IMR-90 (cell line): ENCODE results near the gene HCAR3. TPM values are rescaled to one million over a fixed set of nuclear protein-coding genes. Genes with fewer than 3 reads are reported as not detected.

ENCODE experiments used
- ATAC-seq: fragments of 200-7000 bp; cut with Tn5 transposase; 2 replicates; pipeline ENCODE4 v1.9.1; 2020; ENCODE audit warnings: low read depth, mild to moderate bottlenecking, moderate library complexity
- BruUV-seq: library from RNA; stranded (reverse); fragments of 400-500 nt; replicated peaks from 2 replicates; lab custom pipeline; 2021; lab: Mats Ljungman, UMichigan
- CTCF ChIA-PET: fragments of 300-600 bp; formaldehyde crosslinking; extraction: SDS; loops from one replicate; lab custom pipeline; 2021; ENCODE audit warnings: antibody characterized with exemption; lab: Yijun Ruan, JAX
- POLR2A ChIA-PET: fragments of 300-600 bp; sonication (Branson Sonifier 250); formaldehyde crosslinking; loops from one replicate; lab custom pipeline; 2022; ENCODE audit warnings: antibody characterized with exemption; ENCODE audit not compliant: unreplicated experiment; lab: Charles Lee
- DNase-seq: peaks from one replicate; pipeline ENCODE4 v3.0.0; 2013
- H2AFZ ChIP-seq: replicated peaks from 2 replicates; pipeline ENCODE3; 2013; ENCODE audit warnings: low read length, mild to moderate bottlenecking; ENCODE audit not compliant: poor library complexity
- H2AK5ac ChIP-seq: 2 replicates; pipeline ENCODE4 v1.6.1; 2013; ENCODE audit warnings: low read depth, low read length, inconsistent platforms
- H2AK9ac ChIP-seq: replicated peaks from 2 replicates; pipeline ENCODE3; 2013; ENCODE audit warnings: mild to moderate bottlenecking, low read depth, low read length, moderate library complexity; ENCODE audit not compliant: poor library complexity
- H2BK120ac ChIP-seq: 2 replicates; pipeline ENCODE4 v1.6.1; 2013; ENCODE audit warnings: low read depth, low read length, inconsistent platforms
- H2BK15ac ChIP-seq: 3 replicates; pipeline ENCODE4 v1.6.1; 2013; ENCODE audit warnings: low read depth, low read length, inconsistent platforms
- H2BK20ac ChIP-seq: 2 replicates; pipeline ENCODE4 v1.6.1; 2013; ENCODE audit warnings: low read depth, mild to moderate bottlenecking, inconsistent platforms, low read length, moderate library complexity
- H2BK5ac ChIP-seq: 2 replicates; pipeline ENCODE4 v1.6.1; 2013; ENCODE audit warnings: mild to moderate bottlenecking, low read depth, low read length, inconsistent platforms; ENCODE audit not compliant: poor library complexity, severe bottlenecking
- H3K14ac ChIP-seq: replicated peaks from 2 replicates; pipeline ENCODE4 v1.6.1; 2013; ENCODE audit warnings: low read depth, low read length, inconsistent platforms
- H3K18ac ChIP-seq: 2 replicates; pipeline ENCODE4 v1.6.1; 2013; ENCODE audit warnings: low read depth, low read length, control low read depth
- H3K23ac ChIP-seq: 2 replicates; pipeline ENCODE4 v1.6.1; 2013; ENCODE audit warnings: low read depth, low read length, inconsistent platforms
- H3K27ac ChIP-seq: 2 replicates; pipeline ENCODE4 v1.5.1; 2013; ENCODE audit warnings: mild to moderate bottlenecking, control low read depth, low read length; ENCODE audit not compliant: insufficient read depth
- H3K27me3 ChIP-seq: 2 replicates; pipeline ENCODE4 v1.6.1; 2013; ENCODE audit warnings: low read length; ENCODE audit not compliant: control insufficient read depth, insufficient read depth
- H3K36me3 ChIP-seq: 2 replicates; pipeline ENCODE4 v1.6.1; 2013; ENCODE audit warnings: low read length, mixed read lengths; ENCODE audit not compliant: control insufficient read depth, insufficient read depth
- H3K4ac ChIP-seq: 2 replicates; pipeline ENCODE4 v1.6.1; 2013; ENCODE audit warnings: low read depth, low read length, inconsistent platforms
- H3K4me1 ChIP-seq: 2 replicates; pipeline ENCODE4 v1.6.1; 2013; ENCODE audit warnings: low read length, mixed read lengths; ENCODE audit not compliant: control insufficient read depth, insufficient read depth
- H3K4me2 ChIP-seq: 2 replicates; pipeline ENCODE4 v1.6.1; 2013; ENCODE audit warnings: low read depth, mild to moderate bottlenecking, control low read depth, low read length, moderate library complexity
- H3K4me3 ChIP-seq: 2 replicates; pipeline ENCODE4 v1.5.1; 2013; ENCODE audit warnings: low read depth, mild to moderate bottlenecking, control low read depth, low read length, moderate library complexity; ENCODE audit not compliant: insufficient read depth
- H3K56ac ChIP-seq: 2 replicates; pipeline ENCODE4 v1.6.1; 2013; ENCODE audit warnings: low read length, inconsistent platforms; ENCODE audit not compliant: insufficient read depth; ENCODE audit errors: extremely low read depth
- H3K79me1 ChIP-seq, 2 experiments: 2 replicates each; pipeline ENCODE4 v1.6.1; 2013; ENCODE audit warnings: low read length in 2 of 2, inconsistent platforms in 1 of 2, low read depth in 1 of 2
- H3K9ac ChIP-seq: 2 replicates; pipeline ENCODE4 v1.6.1; 2013; ENCODE audit warnings: low read depth, low read length, control low read depth
- H3K9me1 ChIP-seq: 2 replicates; pipeline ENCODE4 v1.6.1; 2013; ENCODE audit warnings: low read length, inconsistent platforms; ENCODE audit not compliant: insufficient read depth
- H3K9me3 ChIP-seq: 2 replicates; pipeline ENCODE4 v1.6.1; 2013; ENCODE audit warnings: low read length; ENCODE audit not compliant: control insufficient read depth, insufficient read depth
- H4K20me1 ChIP-seq: 2 replicates; pipeline ENCODE4 v1.6.1; 2013; ENCODE audit warnings: low read length, inconsistent platforms; ENCODE audit not compliant: insufficient read depth
- H4K5ac ChIP-seq: 2 replicates; pipeline ENCODE4 v1.6.1; 2013; ENCODE audit warnings: mild to moderate bottlenecking, low read depth, low read length, control low read depth
- H4K8ac ChIP-seq, 2 experiments: 2 replicates each; pipeline ENCODE4 v1.6.1; 2013; ENCODE audit warnings: low read depth in 2 of 2, low read length in 2 of 2, control low read depth in 1 of 2, inconsistent platforms in 1 of 2
- H4K91ac ChIP-seq: 2 replicates; pipeline ENCODE4 v1.6.1; 2013; ENCODE audit warnings: low read depth, low read length, inconsistent platforms; ENCODE audit not compliant: insufficient read depth
- CHD1 ChIP-seq: IDR thresholded peaks from 2 replicates; pipeline ENCODE4 v1.6.1; 2012; ENCODE audit warnings: low read depth, low read length, improper control_type of control experiment
- FOS ChIP-seq: fragments of 150-350 bp; IDR thresholded peaks from 2 replicates; pipeline ENCODE4 v1.6.1; 2016; ENCODE audit warnings: low read depth, low read length
- MXI1 ChIP-seq: IDR thresholded peaks from 2 replicates; pipeline ENCODE4 v1.6.1; 2012; ENCODE audit warnings: low read depth, mild to moderate bottlenecking, low read length, moderate library complexity, borderline replicate concordance
- NFE2L2 ChIP-seq: fragments of 150-350 bp; IDR thresholded peaks from 2 replicates; pipeline ENCODE4 v1.6.1; 2016; ENCODE audit warnings: low read depth, mild to moderate bottlenecking, low read length
- RCOR1 ChIP-seq: IDR thresholded peaks from 2 replicates; pipeline ENCODE4 v1.6.1; 2012; ENCODE audit warnings: mild to moderate bottlenecking, low read length, improper control_type of control experiment; ENCODE audit not compliant: insufficient replicate concordance
- RFX5 ChIP-seq: IDR thresholded peaks from 2 replicates; pipeline ENCODE4 v1.8.0; 2012; ENCODE audit warnings: low read depth, mild to moderate bottlenecking, low read length, moderate library complexity
- WGBS, 2 experiments: methylation state at CpG; one replicate each; pipeline versions ENCODE4 v1.1.5 to v1.1.7; 2013; ENCODE audit warnings: missing lambda C conversion rate in 2 of 2; ENCODE audit not compliant: insufficient read length in 1 of 2; ENCODE audit errors: extremely low coverage in 2 of 2; 5-methylcytosine and 5-hydroxymethylcytosine counted together
- dilution Hi-C: fragments of 300-500 bp; cut with HindIII; formaldehyde crosslinking; loops from one replicate; pipeline ENCODE4 v1.14.3; 2018; ENCODE audit warnings: low sequenced_read_pairs; ENCODE audit not compliant: unreplicated experiment
- in situ Hi-C: fragments of 300-500 bp; cut with MboI; formaldehyde crosslinking; loops from 3 replicates; pipeline ENCODE4 v1.14.3; 2019; ENCODE audit warnings: low sequenced_read_pairs, inconsistent platforms, mixed read lengths
- intact Hi-C: fragments of 100-400 bp; cut with micrococcal nuclease; formaldehyde crosslinking; loops from 2 replicates; pipeline ENCODE4 v1.10.0; 2022
- microRNA-seq, 2 experiments: library from miRNA; stranded (forward) in 1 of 2; unstranded in 1 of 2; fragments of 10-50 nt in 1 of 2; fragments of <30 nt in 1 of 2; gene quantifications in 1 of 2; microRNA quantifications in 1 of 2; one replicate each; pipeline versions ENCODE3 to v1.1.0; 2013 to 2020; ENCODE audit not compliant: insufficient read depth in 1 of 2, insufficient read length in 1 of 2, unreplicated experiment in 1 of 2
- polyA plus RNA-seq, 3 experiments: library from polyadenylated mRNA; depleted of rRNA; stranded (reverse); fragments of >200 nt; gene quantifications; 2 replicates each; pipeline ENCODE4 v1.2.3, GENCODE V29; 2012; ENCODE audit warnings: low replicate concordance in 1 of 3
- small RNA-seq, 5 experiments: library from RNA; depleted of rRNA; stranded (forward); fragments of <200 nt; gene quantifications; one replicate each; pipeline ENCODE3, GENCODE V24; 2012
- total RNA-seq: library from RNA; depleted of rRNA; stranded (reverse); fragments of >200 nt; gene quantifications from 2 replicates; pipeline ENCODE4 v1.2.3, GENCODE V29; 2012; rRNA removed
- TF ChIP-seq, protein P1 (sequence below): fragments of 150-350 bp; IDR thresholded peaks from 2 replicates; pipeline ENCODE4 v1.6.1; 2016; ENCODE audit warnings: low read depth, mild to moderate bottlenecking, low read length, moderate library complexity, borderline replicate concordance
- TF ChIP-seq, protein P2 (sequence below): fragments of 150-350 bp; IDR thresholded peaks from 2 replicates; pipeline ENCODE4 v1.6.1; 2017; ENCODE audit warnings: mild to moderate bottlenecking, antibody characterized with exemption, low read length, low read depth

The HCAR3 gene
- total and polyA plus RNA-seq, 2 of the 4 experiments (the other 2 are of a cell fraction) = not detected

GRCh38 chr12:122665349-122665748 lies 51.3 kb downstream of the HCAR3 start:
- no peak overlapping the region for H2BK120ac ChIP-seq
- H3K4me3 ChIP-seq = no peak overlapping the region
- H2AFZ ChIP-seq = no peak overlapping the region
- H3K4me2 ChIP-seq = no peak overlapping the region
- ChIA-PET CTCF (no interaction called here), POLR2A (no interaction called here)
- no peak overlapping the region for H4K91ac ChIP-seq
- no peak overlapping the region for H3K23ac ChIP-seq
- dilution Hi-C loops (no loop called here), intact Hi-C loops (no loop called here), in situ Hi-C loops (no loop called here)
- no peaks in the 10 kb centered on the region for H3K27me3 ChIP-seq
- ATAC-seq (no peak), DNase-seq (no peak)
- no peak overlapping the region for H3K9ac ChIP-seq
- no peaks in the 10 kb centered on the region for H3K9me1 ChIP-seq
- H4K8ac ChIP-seq = no peak overlapping the region
- no peak overlapping the region for H2AK9ac ChIP-seq
- H3K4ac ChIP-seq = no peak overlapping the region
- H3K56ac ChIP-seq = no peak overlapping the region
- no peak overlapping the region for H2BK15ac ChIP-seq
- no peaks in the 10 kb centered on the region for H3K9me3 ChIP-seq
- no peak overlapping the region for H3K14ac ChIP-seq
- WGBS, 2 experiments = no CpG with 5 or more reads among the region's 8 CpGs
- no TSS peak for BruUV-seq
- no peak overlapping the region for H2BK5ac ChIP-seq
- no peak overlapping the region for H2AK5ac ChIP-seq
- no peaks in the 10 kb centered on the region for H4K20me1 ChIP-seq
- H3K27ac ChIP-seq = no peak overlapping the region
- H4K5ac ChIP-seq = no peak overlapping the region
- H3K18ac ChIP-seq = no peak overlapping the region
- no peaks in the 10 kb centered on the region for H3K79me1 ChIP-seq
- no peak overlapping the region for H2BK20ac ChIP-seq
- H3K4me1 ChIP-seq = peaks cover 3% of the 10 kb centered on the region
- no peak for TF ChIP-seq FOS
- TF ChIP-seq RCOR1 = no peak
- TF ChIP-seq, protein P1, sequence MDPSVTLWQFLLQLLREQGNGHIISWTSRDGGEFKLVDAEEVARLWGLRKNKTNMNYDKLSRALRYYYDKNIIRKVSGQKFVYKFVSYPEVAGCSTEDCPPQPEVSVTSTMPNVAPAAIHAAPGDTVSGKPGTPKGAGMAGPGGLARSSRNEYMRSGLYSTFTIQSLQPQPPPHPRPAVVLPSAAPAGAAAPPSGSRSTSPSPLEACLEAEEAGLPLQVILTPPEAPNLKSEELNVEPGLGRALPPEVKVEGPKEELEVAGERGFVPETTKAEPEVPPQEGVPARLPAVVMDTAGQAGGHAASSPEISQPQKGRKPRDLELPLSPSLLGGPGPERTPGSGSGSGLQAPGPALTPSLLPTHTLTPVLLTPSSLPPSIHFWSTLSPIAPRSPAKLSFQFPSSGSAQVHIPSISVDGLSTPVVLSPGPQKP = no peak
- TF ChIP-seq RFX5 = no peak
- TF ChIP-seq, protein P2, sequence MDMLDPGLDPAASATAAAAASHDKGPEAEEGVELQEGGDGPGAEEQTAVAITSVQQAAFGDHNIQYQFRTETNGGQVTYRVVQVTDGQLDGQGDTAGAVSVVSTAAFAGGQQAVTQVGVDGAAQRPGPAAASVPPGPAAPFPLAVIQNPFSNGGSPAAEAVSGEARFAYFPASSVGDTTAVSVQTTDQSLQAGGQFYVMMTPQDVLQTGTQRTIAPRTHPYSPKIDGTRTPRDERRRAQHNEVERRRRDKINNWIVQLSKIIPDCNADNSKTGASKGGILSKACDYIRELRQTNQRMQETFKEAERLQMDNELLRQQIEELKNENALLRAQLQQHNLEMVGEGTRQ = no peak
- no peak for TF ChIP-seq CHD1
- no peak for TF ChIP-seq NFE2L2
- TF ChIP-seq MXI1 = no peak
- H3K36me3 ChIP-seq = no peaks in the 10 kb centered on the region

Small RNA genes lying within 50 kb of the gene (microRNA-seq; reads per million reads assigned to microRNA genes)
- not detected for gene AC026333.2 (ENCODE audit: insufficient read depth, insufficient read length)

Small RNA genes lying within 50 kb of the gene (small RNA-seq; reads per million reads assigned to genes)
- gene AC026333.2 = 0 reads per million in 5 experiments

Other genes starting within 250 kb of the HCAR3 start
- 9.5 and 11.4 TPM in 2 replicates for gene ZCCHC8, start 215.9 kb downstream of the HCAR3 start, total RNA-seq
- 10.9 and 12.7 TPM in 2 replicates for gene ZCCHC8, start 215.9 kb downstream of the HCAR3 start, polyA plus RNA-seq (2012; rRNA removed)
- gene RSRC2, start 189.9 kb downstream of the HCAR3 start, total RNA-seq = 18.6 and 41.7 TPM in 2 replicates
- 31.5 and 32.1 TPM in 2 replicates for gene RSRC2, start 189.9 kb downstream of the HCAR3 start, polyA plus RNA-seq (2012; rRNA removed)
- 23.7 and 32.8 TPM in 2 replicates for gene KNTC1, start 189.6 kb downstream of the HCAR3 start, total RNA-seq
- gene KNTC1, start 189.6 kb downstream of the HCAR3 start, polyA plus RNA-seq (2012; rRNA removed) = 16.6 and 16.7 TPM in 2 replicates
- not detected in 2 replicates for gene HCAR2, start 13.5 kb downstream of the HCAR3 start, total RNA-seq
- gene HCAR2, start 13.5 kb downstream of the HCAR3 start, polyA plus RNA-seq (2012; rRNA removed) = not detected in 2 replicates
- under 0.01 TPM in 1 of 2 replicates, not detected in the other for gene HCAR1, start 14.0 kb upstream of the HCAR3 start, total RNA-seq
- 0.03 TPM in 2 replicates for gene HCAR1, start 14.0 kb upstream of the HCAR3 start, polyA plus RNA-seq (2012; rRNA removed)
- gene DENR, start 36.0 kb upstream of the HCAR3 start, total RNA-seq = 8.2 and 32.2 TPM in 2 replicates
- 18.4 and 24.5 TPM in 2 replicates for gene DENR, start 36.0 kb upstream of the HCAR3 start, polyA plus RNA-seq (2012; rRNA removed)
- 0.18 and 0.28 TPM in 2 replicates for gene CCDC62, start 57.8 kb upstream of the HCAR3 start, total RNA-seq
- 0.09 and 0.10 TPM in 2 replicates for gene CCDC62, start 57.8 kb upstream of the HCAR3 start, polyA plus RNA-seq (2012; rRNA removed)
- 9.7 and 13.8 TPM in 2 replicates for gene HIP1R, start 118.6 kb upstream of the HCAR3 start, total RNA-seq
- 18.5 and 20.7 TPM in 2 replicates for gene HIP1R, start 118.6 kb upstream of the HCAR3 start, polyA plus RNA-seq (2012; rRNA removed)
- gene VPS37B, start 179.3 kb upstream of the HCAR3 start, total RNA-seq = 8.6 and 13.9 TPM in 2 replicates
- 25.7 and 29.9 TPM in 2 replicates for gene VPS37B, start 179.3 kb upstream of the HCAR3 start, polyA plus RNA-seq (2012; rRNA removed)
- gene ABCB9, start 249.7 kb upstream of the HCAR3 start, total RNA-seq = 5.6 and 7.2 TPM in 2 replicates
- 7.8 and 8.3 TPM in 2 replicates for gene ABCB9, start 249.7 kb upstream of the HCAR3 start, polyA plus RNA-seq (2012; rRNA removed)